Stomach (tissue), 9 donors: Measurements from ENCODE around the gene DOCK1. TPM values are rescaled to one million over a fixed set of nuclear protein-coding genes. Genes with fewer than 3 reads are reported as not detected.

ENCODE experiments used
- DNase-seq, 2 donors: peaks; one replicate each; pipeline versions ENCODE4 v3.0.0 to v3.0.0-alpha.2; 2013 to 2019
- H3K27ac ChIP-seq, 5 donors: fragments of 200-600 bp in 4 of 5; sonication (generic) in 4 of 5; one replicate each; pipeline ENCODE4 v1.5.1; 2013 to 2019; ENCODE audit warnings: mild to moderate bottlenecking in 1 of 5, moderate library complexity in 1 of 5
- H3K27me3 ChIP-seq, 3 donors: fragments of 200-600 bp; sonication (generic); one replicate each; pipeline ENCODE4 v1.5.1; 2017 to 2019; ENCODE audit warnings: mixed run types in 1 of 3
- H3K36me3 ChIP-seq, 4 donors: fragments of 200-600 bp; sonication (generic); 1 replicate in 3 of 4; 2 replicates in 1 of 4; pipeline ENCODE4 v1.5.1; 2016 to 2019
- H3K4me1 ChIP-seq, 4 donors: fragments of 200-600 bp; sonication (generic); one replicate each; pipeline ENCODE4 v1.5.1; 2016 to 2019
- H3K4me3 ChIP-seq, 4 donors: fragments of 200-600 bp; sonication (generic) in 3 of 4; one replicate each; pipeline ENCODE4 v1.5.1; 2016 to 2019; ENCODE audit warnings: mild to moderate bottlenecking in 1 of 4
- H3K9me3 ChIP-seq, 4 donors: fragments of 200-600 bp; sonication (generic); one replicate each; pipeline ENCODE4 v1.5.1; 2016 to 2019
- CTCF ChIP-seq, 7 experiments: fragments of 450-650 bp in 4 of 7; fragments of 200-600 bp in 3 of 7; sonication (generic) in 3 of 7; IDR thresholded peaks; one replicate each; pipeline ENCODE4 v1.5.1; 2016 to 2019; ENCODE audit warnings: antibody characterized with exemption in 7 of 7, control low read depth in 2 of 7, mild to moderate bottlenecking in 1 of 7
- EP300 ChIP-seq: sonication (generic); formaldehyde crosslinking; IDR thresholded peaks from one replicate; pipeline ENCODE4 v1.6.1; 2017; ENCODE audit warnings: antibody characterized with exemption
- POLR2A ChIP-seq, 4 donors: fragments of 450-650 bp; IDR thresholded peaks; one replicate each; pipeline ENCODE4 v1.6.1; 2016; ENCODE audit warnings: antibody characterized with exemption in 4 of 4, control low read depth in 2 of 4, mild to moderate bottlenecking in 1 of 4, moderate library complexity in 1 of 4
- POLR2AphosphoS5 ChIP-seq, 3 donors: sonication (generic); formaldehyde crosslinking; IDR thresholded peaks; one replicate each; pipeline ENCODE4 v1.6.1; 2016; ENCODE audit warnings: antibody characterized with exemption in 3 of 3
- WGBS, 5 donors: extraction: QIAGEN DNeasy Blood & Tissue Kit in 3 of 5; methylation state at CpG; one replicate each; pipeline versions ENCODE4 v1.1.5 to v1.1.7; 2013 to 2018; 5-methylcytosine and 5-hydroxymethylcytosine counted together
- intact Hi-C: fragments of 100-400 bp; cut with DNase I; formaldehyde crosslinking; loops from one replicate; pipeline ENCODE4 v1.15.1; 2023; ENCODE audit warnings: low total_unique reads
- polyA plus RNA-seq, 3 donors: library from polyadenylated mRNA; stranded (reverse); fragments of 200-250 nt; gene quantifications; one replicate each; pipeline ENCODE4 v1.2.3, GENCODE V29; 2013
- total RNA-seq, 5 donors: library from RNA; depleted of rRNA; stranded (reverse); fragments of >200 nt; gene quantifications; one replicate each; pipeline versions ENCODE4 v1.1.0 to v1.2.3, GENCODE V29; 2014 to 2016
- donor health status: healthy with polysubstance abuse.
- donor health status: Bipolar disorder and iron deficiency.
- donor health status: healthy.

Gene DOCK1
- total and polyA plus RNA-seq, 8 donors, result 8.4 to 114 (median 35.0) TPM

GRCh38 chr10:127085957-127086356 is 180.7 kb downstream of the DOCK1 start:
- no peaks in the 10 kb centered on the region for H3K27me3 ChIP-seq
- no peak for TF ChIP-seq CTCF (IDR thresholded peaks at IDR 0.05)
- no peak for TF ChIP-seq POLR2A (IDR thresholded peaks at IDR 0.05)
- TF ChIP-seq EP300, result no peak
- no peak for TF ChIP-seq POLR2AphosphoS5 (IDR thresholded peaks at IDR 0.05)
- 85 to 93% (median 90%) methylated on average over 5 of the region's 5 CpGs for WGBS, 5 donors

GRCh38 chr10:127088908-127089307 is 183.7 kb downstream of the DOCK1 start:
- WGBS, 5 donors, result 87 to 97% (median 97%) methylated on average over 10 of the region's 10 CpGs
- Histone ChIP-seq H3K36me3 (peaks cover 0 to 40% (median 31%) of the 10 kb centered on the region in 4 donors), H3K4me1 (no peaks in the 10 kb centered on the region), H3K27ac (no peak overlapping the region), H3K27me3 (no peaks in the 10 kb centered on the region), H3K9me3 (no peaks in the 10 kb centered on the region), H3K4me3 (no peak overlapping the region)
- intact Hi-C loops, result no loop called here
- TF ChIP-seq POLR2AphosphoS5 (IDR thresholded peaks at IDR 0.05) (no peak), EP300 (no peak), POLR2A (IDR thresholded peaks at IDR 0.05) (no peak), CTCF (IDR thresholded peaks at IDR 0.05) (no peak)
- DNase-seq, result no peak

More at GRCh38 chr10:127085957-127086356, 180.7 kb downstream of the DOCK1 start:
- H3K4me1 ChIP-seq, result no peaks in the 10 kb centered on the region
- peaks cover 0 to 37% (median 28%) of the 10 kb centered on the region in 4 donors for H3K36me3 ChIP-seq
- intact Hi-C loops, result no loop called here
- no peak overlapping the region for H3K27ac ChIP-seq
- DNase-seq, result no peak
- H3K9me3 ChIP-seq, result no peaks in the 10 kb centered on the region
- H3K4me3 ChIP-seq, result no peak overlapping the region

GRCh38 chr10:127089446-127089845 is 184.2 kb downstream of the DOCK1 start:
- H3K27ac ChIP-seq, result no peak overlapping the region
- H3K9me3 ChIP-seq, result no peaks in the 10 kb centered on the region
- intact Hi-C loops, result no loop called here
- TF ChIP-seq POLR2AphosphoS5 (IDR thresholded peaks at IDR 0.05), result no peak
- TF ChIP-seq CTCF (IDR thresholded peaks at IDR 0.05), result no peak
- TF ChIP-seq EP300, result no peak
- no peak for TF ChIP-seq POLR2A (IDR thresholded peaks at IDR 0.05)
- 82 to 92% (median 90%) methylated on average over 5 of the region's 5 CpGs for WGBS, 5 donors
- no peak overlapping the region for H3K4me3 ChIP-seq
- H3K4me1 ChIP-seq, result no peaks in the 10 kb centered on the region
- H3K27me3 ChIP-seq, result no peaks in the 10 kb centered on the region
- no peak for DNase-seq
- H3K36me3 ChIP-seq, result peaks cover 0 to 40% (median 34%) of the 10 kb centered on the region in 4 donors

- TF ChIP-seq POLR2A (IDR thresholded peaks at IDR 0.05), result no peak
- no peak for TF ChIP-seq POLR2AphosphoS5 (IDR thresholded peaks at IDR 0.05)
- no peak for TF ChIP-seq EP300
- TF ChIP-seq CTCF (IDR thresholded peaks at IDR 0.05), result no peak
- Histone ChIP-seq H3K36me3 (peaks cover 0 to 44% (median 40%) of the 10 kb centered on the region in 4 donors), H3K27me3 (no peaks in the 10 kb centered on the region), H3K9me3 (no peaks in the 10 kb centered on the region), H3K27ac (no peak overlapping the region), H3K4me1 (no peaks in the 10 kb centered on the region), H3K4me3 (no peak overlapping the region)
- intact Hi-C loops, result no loop called here
- DNase-seq, result peak in 1 of 2 donors; percentile 24
- 59 to 90% (median 83%) methylated on average over 8 of the region's 8 CpGs for WGBS, 5 donors
These were observed 184.9 kb downstream of the DOCK1 start for GRCh38 chr10:127090138-127090537.
